Measurements from ENCODE around the gene GC.

Gene GC

GRCh38 chr4:71783972-71784371 lies at the start of gene GC:
GC (minus strand) TSS chr4:71784079; CDS start chr4:71784018, 61 bp downstream.
- no peak for DNase-seq (ENCODE audit: low read depth, low spot score)
- Histone ChIP-seq H3K9ac (ENCODE audit: insufficient read length, low read depth) (no peak within 1 kb of the TSS), H3K9me3 (ENCODE audit: insufficient read depth, low read length) (no peaks in the 10 kb centered on the region), H3K4me3 (ENCODE audit: insufficient read length, low read depth) (no peak within 1 kb of the TSS), H3K27me3 (ENCODE audit: insufficient read depth, insufficient read length) (no peaks in the 10 kb centered on the region), H3K36me3 (ENCODE audit: insufficient read depth, insufficient read length, low read length) (no peaks in the 10 kb centered on the region), H3K4me1 (ENCODE audit: insufficient read depth, insufficient read length) (no peaks in the 10 kb centered on the region)
- TF ChIP-seq ZNF274 (IDR thresholded peaks at IDR 0.05; ENCODE audit: low read depth, low read length) = no peak
- no peak for TF ChIP-seq YY1 (IDR thresholded peaks at IDR 0.05; ENCODE audit: insufficient read depth, insufficient read length)
- TF ChIP-seq SUZ12 (IDR thresholded peaks at IDR 0.05; ENCODE audit: extremely low read depth, insufficient read depth, insufficient read length) = no peak

DNA sequence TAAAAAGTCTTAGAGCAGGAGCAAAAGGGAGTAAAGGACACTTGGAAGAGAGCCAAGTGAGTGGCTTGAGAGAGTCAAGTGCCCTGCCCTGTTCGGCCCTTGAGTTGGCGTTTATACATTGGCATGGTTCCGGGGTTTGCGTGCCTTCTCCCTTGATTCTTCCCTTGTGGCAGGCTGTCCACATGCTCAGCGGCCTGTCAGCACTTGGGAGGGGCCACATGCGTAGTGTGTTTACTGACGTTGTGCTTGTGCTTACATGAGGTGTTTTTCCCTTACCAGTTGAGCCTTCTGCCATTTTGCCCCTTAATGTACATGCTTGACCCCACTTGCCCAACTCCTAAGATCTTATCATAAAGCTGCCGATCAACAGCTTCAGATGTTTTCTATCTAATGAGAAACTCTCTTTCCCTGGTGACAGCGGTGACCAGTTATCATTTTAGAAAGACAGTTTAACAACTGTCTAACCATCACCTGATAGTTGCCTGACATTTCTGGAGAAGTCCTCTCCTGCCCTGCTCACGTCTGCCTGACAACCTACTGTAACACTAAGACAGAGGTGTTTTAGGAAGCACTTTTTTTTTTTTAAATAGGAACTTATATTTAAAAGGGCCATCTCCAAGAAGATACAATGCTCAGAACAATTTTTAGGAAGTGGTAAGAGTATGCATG lies 49.5 kb upstream of the GC start:
- no peaks in the 10 kb centered on the region for H3K36me3 ChIP-seq (ENCODE audit: insufficient read depth, insufficient read length, low read length)
- no peak overlapping the region for H3K9ac ChIP-seq (ENCODE audit: insufficient read length, low read depth)
- H3K4me1 ChIP-seq (ENCODE audit: insufficient read depth, insufficient read length) = no peaks in the 10 kb centered on the region
- TF ChIP-seq SUZ12 (IDR thresholded peaks at IDR 0.05; ENCODE audit: extremely low read depth, insufficient read depth, insufficient read length) (no peak), YY1 (IDR thresholded peaks at IDR 0.05; ENCODE audit: insufficient read depth, insufficient read length) (no peak), ZNF274 (IDR thresholded peaks at IDR 0.05; ENCODE audit: low read depth, low read length) (no peak)
- no peaks in the 10 kb centered on the region for H3K27me3 ChIP-seq (ENCODE audit: insufficient read depth, insufficient read length)
- H3K9me3 ChIP-seq (ENCODE audit: insufficient read depth, low read length) = peaks cover 8% of the 10 kb centered on the region; the same call in 1 of the 2 replicates
- H3K4me3 ChIP-seq (ENCODE audit: insufficient read length, low read depth) = no peak overlapping the region
- no peak for DNase-seq (ENCODE audit: low read depth, low spot score)

DNA sequence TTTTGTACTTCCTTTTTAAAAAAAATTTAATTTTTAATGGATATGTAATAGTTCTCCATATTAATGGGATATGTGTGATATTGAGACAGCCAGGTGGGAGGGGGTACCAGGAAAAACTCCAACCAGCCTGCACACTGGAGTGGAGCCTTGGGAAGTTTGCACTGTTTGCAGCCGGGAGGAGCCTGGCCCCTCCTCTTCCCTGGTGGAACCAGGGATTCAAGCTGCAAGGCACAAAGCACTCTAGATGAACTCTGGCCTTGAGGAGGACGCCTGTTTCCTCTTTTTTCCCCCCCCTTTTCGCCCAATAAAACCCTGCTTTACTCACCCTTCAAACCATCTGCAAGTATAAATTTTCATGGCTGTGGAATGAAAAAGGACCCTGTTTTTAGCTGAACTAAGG lies 48.2 kb upstream of the GC start:
- DNase-seq (ENCODE audit: low read depth, low spot score) = no peak
- Histone ChIP-seq H3K4me1 (ENCODE audit: insufficient read depth, insufficient read length) (no peaks in the 10 kb centered on the region), H3K36me3 (ENCODE audit: insufficient read depth, insufficient read length, low read length) (no peaks in the 10 kb centered on the region), H3K9me3 (ENCODE audit: insufficient read depth, low read length) (peaks cover 15% of the 10 kb centered on the region; the same call in 1 of the 2 replicates), H3K27me3 (ENCODE audit: insufficient read depth, insufficient read length) (no peaks in the 10 kb centered on the region), H3K4me3 (ENCODE audit: insufficient read length, low read depth) (no peak overlapping the region), H3K9ac (ENCODE audit: insufficient read length, low read depth) (no peak overlapping the region)
- TF ChIP-seq ZNF274 (IDR thresholded peaks at IDR 0.05; ENCODE audit: low read depth, low read length) (no peak), SUZ12 (IDR thresholded peaks at IDR 0.05; ENCODE audit: extremely low read depth, insufficient read depth, insufficient read length) (no peak), YY1 (IDR thresholded peaks at IDR 0.05; ENCODE audit: insufficient read depth, insufficient read length) (no peak)

- Histone ChIP-seq H3K4me1 (ENCODE audit: insufficient read depth, insufficient read length) (no peaks in the 10 kb centered on the region), H3K9me3 (ENCODE audit: insufficient read depth, low read length) (peaks cover 22% of the 10 kb centered on the region; the same call in 1 of the 2 replicates), H3K4me3 (ENCODE audit: insufficient read length, low read depth) (no peak overlapping the region), H3K9ac (ENCODE audit: insufficient read length, low read depth) (no peak overlapping the region), H3K36me3 (ENCODE audit: insufficient read depth, insufficient read length, low read length) (no peaks in the 10 kb centered on the region), H3K27me3 (ENCODE audit: insufficient read depth, insufficient read length) (no peaks in the 10 kb centered on the region)
- TF ChIP-seq SUZ12 (IDR thresholded peaks at IDR 0.05; ENCODE audit: extremely low read depth, insufficient read depth, insufficient read length) (no peak), ZNF274 (IDR thresholded peaks at IDR 0.05; ENCODE audit: low read depth, low read length) (no peak), YY1 (IDR thresholded peaks at IDR 0.05; ENCODE audit: insufficient read depth, insufficient read length) (no peak)
- DNase-seq (ENCODE audit: low read depth, low spot score) = no peak
Observed at GRCh38 chr4:71830497-71831190, 46.8 kb upstream of the GC start.

- no peak overlapping the region for H3K9ac ChIP-seq (ENCODE audit: insufficient read length, low read depth)
- peaks cover 22% of the 10 kb centered on the region; the same call in 1 of the 2 replicates for H3K9me3 ChIP-seq (ENCODE audit: insufficient read depth, low read length)
- TF ChIP-seq ZNF274 (IDR thresholded peaks at IDR 0.05; ENCODE audit: low read depth, low read length) = no peak
- TF ChIP-seq YY1 (IDR thresholded peaks at IDR 0.05; ENCODE audit: insufficient read depth, insufficient read length) = no peak
- no peak for TF ChIP-seq SUZ12 (IDR thresholded peaks at IDR 0.05; ENCODE audit: extremely low read depth, insufficient read depth, insufficient read length)
- no peak for DNase-seq (ENCODE audit: low read depth, low spot score)
- no peak overlapping the region for H3K4me3 ChIP-seq (ENCODE audit: insufficient read length, low read depth)
- H3K36me3 ChIP-seq (ENCODE audit: insufficient read depth, insufficient read length, low read length) = no peaks in the 10 kb centered on the region
- H3K27me3 ChIP-seq (ENCODE audit: insufficient read depth, insufficient read length) = no peaks in the 10 kb centered on the region
- no peaks in the 10 kb centered on the region for H3K4me1 ChIP-seq (ENCODE audit: insufficient read depth, insufficient read length)
Observed at GRCh38 chr4:71828470-71828869, 44.6 kb upstream of the GC start.

DNA sequence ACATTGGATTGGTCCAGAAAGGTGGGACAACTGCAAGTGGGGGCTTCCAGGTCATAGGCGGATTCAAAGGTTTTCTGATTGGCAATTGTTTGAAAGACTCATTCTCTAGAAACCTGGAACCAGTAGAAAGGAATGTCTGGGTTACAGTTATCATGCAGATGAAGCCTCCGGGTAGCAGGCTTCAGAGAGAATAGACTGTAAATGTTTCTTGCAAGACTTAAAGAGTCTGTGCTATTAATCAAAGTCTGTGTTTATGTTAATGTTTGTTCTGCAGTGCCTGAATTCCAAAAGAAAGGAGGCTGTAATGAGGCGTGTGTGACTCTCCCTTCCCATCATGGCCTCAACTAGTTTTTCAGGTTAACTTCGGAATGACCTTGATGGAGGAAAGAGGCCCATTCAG lies 43.9 kb upstream of the GC start:
- H3K9me3 ChIP-seq (ENCODE audit: insufficient read depth, low read length) = peaks cover 22% of the 10 kb centered on the region; the same call in 1 of the 2 replicates
- peak; percentile 25 for DNase-seq (ENCODE audit: low read depth, low spot score)
- no peak overlapping the region for H3K9ac ChIP-seq (ENCODE audit: insufficient read length, low read depth)
- H3K27me3 ChIP-seq (ENCODE audit: insufficient read depth, insufficient read length) = no peaks in the 10 kb centered on the region
- no peaks in the 10 kb centered on the region for H3K4me1 ChIP-seq (ENCODE audit: insufficient read depth, insufficient read length)
- no peaks in the 10 kb centered on the region for H3K36me3 ChIP-seq (ENCODE audit: insufficient read depth, insufficient read length, low read length)
- H3K4me3 ChIP-seq (ENCODE audit: insufficient read length, low read depth) = no peak overlapping the region
- TF ChIP-seq ZNF274 (IDR thresholded peaks at IDR 0.05; ENCODE audit: low read depth, low read length) = no peak
- no peak for TF ChIP-seq YY1 (IDR thresholded peaks at IDR 0.05; ENCODE audit: insufficient read depth, insufficient read length)

DNA sequence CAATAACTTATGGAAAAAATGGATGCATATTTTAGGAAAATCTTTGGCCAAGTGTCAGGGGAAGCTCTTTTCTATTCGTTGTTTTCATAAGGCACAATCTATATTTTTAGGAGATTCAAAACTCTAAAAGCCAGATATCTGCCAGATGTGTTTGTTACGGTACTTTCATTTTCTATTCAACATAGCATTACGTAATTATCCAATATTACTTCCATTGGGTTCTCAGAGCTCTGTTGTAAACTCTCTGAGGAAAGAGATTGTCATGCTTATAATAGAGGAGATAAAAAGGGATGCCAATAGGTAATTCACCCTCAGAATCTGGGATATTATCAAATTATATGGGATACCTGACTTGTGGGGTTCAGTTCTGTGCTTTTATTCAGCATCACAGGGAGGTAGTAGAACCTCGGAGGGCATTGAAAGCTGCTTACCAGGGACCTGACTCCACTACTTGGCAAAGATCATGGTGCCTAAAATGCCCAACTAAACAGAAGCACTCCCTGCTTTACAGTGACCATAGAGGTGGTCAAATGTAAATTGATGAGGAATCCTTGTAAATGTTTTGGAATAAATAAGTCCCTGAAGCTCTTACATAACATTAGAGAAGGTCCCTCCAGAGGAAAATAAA lies 32.9 kb upstream of the GC start:
- TF ChIP-seq ZNF274 (IDR thresholded peaks at IDR 0.05; ENCODE audit: low read depth, low read length) = no peak
- no peak for TF ChIP-seq SUZ12 (IDR thresholded peaks at IDR 0.05; ENCODE audit: extremely low read depth, insufficient read depth, insufficient read length)
- no peak for TF ChIP-seq YY1 (IDR thresholded peaks at IDR 0.05; ENCODE audit: insufficient read depth, insufficient read length)
- Histone ChIP-seq H3K9ac (ENCODE audit: insufficient read length, low read depth) (no peak overlapping the region), H3K9me3 (ENCODE audit: insufficient read depth, low read length) (no peaks in the 10 kb centered on the region), H3K4me1 (ENCODE audit: insufficient read depth, insufficient read length) (no peaks in the 10 kb centered on the region), H3K36me3 (ENCODE audit: insufficient read depth, insufficient read length, low read length) (no peaks in the 10 kb centered on the region), H3K4me3 (ENCODE audit: insufficient read length, low read depth) (no peak overlapping the region), H3K27me3 (ENCODE audit: insufficient read depth, insufficient read length) (no peaks in the 10 kb centered on the region)
- no peak for DNase-seq (ENCODE audit: low read depth, low spot score)
